ENCODE data around the gene SNTG2. TPM values are rescaled to one million over a fixed set of nuclear protein-coding genes. Genes with fewer than 3 reads are reported as not detected.

SNTG2 gene
- total and polyA plus RNA-seq, 4 donors, result 1.5 to 4.2 (median 1.9) TPM

DNA sequence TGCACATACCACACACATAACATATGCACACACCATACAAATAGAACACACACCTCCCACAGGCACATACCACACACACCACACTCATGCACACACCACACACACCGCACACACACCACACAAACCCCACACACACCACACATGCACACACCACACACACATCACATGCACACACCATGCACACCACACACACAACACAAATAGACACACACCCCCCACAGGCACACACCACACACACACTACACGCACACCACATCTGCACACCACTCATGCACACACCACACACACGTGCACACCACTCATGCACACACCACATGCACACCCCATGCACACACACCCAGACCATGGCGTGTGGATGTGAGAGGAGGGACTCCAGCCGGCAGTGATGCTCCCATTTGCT is 300.9 kb downstream of the SNTG2 start:
- no peaks in the 10 kb centered on the region for H3K4me1 ChIP-seq (ENCODE audit: control insufficient read depth, insufficient read depth, low read length)
- no peaks in the 10 kb centered on the region for H3K36me3 ChIP-seq (ENCODE audit: control insufficient read depth, insufficient read depth, low read length)
- H3K4me3 ChIP-seq (ENCODE audit: low read depth, low read length), result no peak overlapping the region
- DNase-seq (ENCODE audit: low read depth in 4 of 6, low spot score in 6 of 6), result no peak
- no peak overlapping the region for H3K27ac ChIP-seq (ENCODE audit: low read depth, low read length)
- 94% methylated on average over 3 of the region's 5 CpGs for WGBS (ENCODE audit: insufficient coverage)
- no peaks in the 10 kb centered on the region for H3K27me3 ChIP-seq (ENCODE audit: control insufficient read depth, insufficient read depth, low read length)
- H3K9me3 ChIP-seq (ENCODE audit: control insufficient read depth, insufficient read depth, low read length), result no peaks in the 10 kb centered on the region

DNA sequence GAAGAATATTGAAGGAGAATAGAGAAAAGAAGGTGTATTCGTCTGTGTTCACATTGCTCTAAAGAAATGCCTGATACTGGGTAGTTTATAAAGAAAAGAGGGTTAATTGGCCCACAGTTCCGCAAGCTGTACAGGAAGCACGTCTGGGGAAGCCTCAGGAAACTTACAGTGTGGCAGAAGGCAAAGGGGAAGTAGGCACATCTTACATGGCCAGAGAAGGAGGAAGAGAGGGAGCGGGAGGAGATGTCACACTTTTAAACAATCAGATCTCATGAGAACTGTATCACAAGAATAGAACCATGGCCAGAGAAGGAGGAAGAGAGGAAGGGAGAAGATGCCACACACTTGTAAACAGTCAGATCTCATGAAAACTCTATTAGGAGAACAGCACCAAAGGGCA is 303.0 kb downstream of the SNTG2 start:
- H3K27me3 ChIP-seq (ENCODE audit: control insufficient read depth, insufficient read depth, low read length), result no peaks in the 10 kb centered on the region
- DNase-seq (ENCODE audit: low read depth in 4 of 6, low spot score in 6 of 6), result no peak
- no peak overlapping the region for H3K27ac ChIP-seq (ENCODE audit: low read depth, low read length)
- no peaks in the 10 kb centered on the region for H3K36me3 ChIP-seq (ENCODE audit: control insufficient read depth, insufficient read depth, low read length)
- H3K9me3 ChIP-seq (ENCODE audit: control insufficient read depth, insufficient read depth, low read length), result no peaks in the 10 kb centered on the region
- no peaks in the 10 kb centered on the region for H3K4me1 ChIP-seq (ENCODE audit: control insufficient read depth, insufficient read depth, low read length)
- no peak overlapping the region for H3K4me3 ChIP-seq (ENCODE audit: low read depth, low read length)
- WGBS (ENCODE audit: insufficient coverage), result 87% methylated on average over 2 of the region's 4 CpGs

DNA sequence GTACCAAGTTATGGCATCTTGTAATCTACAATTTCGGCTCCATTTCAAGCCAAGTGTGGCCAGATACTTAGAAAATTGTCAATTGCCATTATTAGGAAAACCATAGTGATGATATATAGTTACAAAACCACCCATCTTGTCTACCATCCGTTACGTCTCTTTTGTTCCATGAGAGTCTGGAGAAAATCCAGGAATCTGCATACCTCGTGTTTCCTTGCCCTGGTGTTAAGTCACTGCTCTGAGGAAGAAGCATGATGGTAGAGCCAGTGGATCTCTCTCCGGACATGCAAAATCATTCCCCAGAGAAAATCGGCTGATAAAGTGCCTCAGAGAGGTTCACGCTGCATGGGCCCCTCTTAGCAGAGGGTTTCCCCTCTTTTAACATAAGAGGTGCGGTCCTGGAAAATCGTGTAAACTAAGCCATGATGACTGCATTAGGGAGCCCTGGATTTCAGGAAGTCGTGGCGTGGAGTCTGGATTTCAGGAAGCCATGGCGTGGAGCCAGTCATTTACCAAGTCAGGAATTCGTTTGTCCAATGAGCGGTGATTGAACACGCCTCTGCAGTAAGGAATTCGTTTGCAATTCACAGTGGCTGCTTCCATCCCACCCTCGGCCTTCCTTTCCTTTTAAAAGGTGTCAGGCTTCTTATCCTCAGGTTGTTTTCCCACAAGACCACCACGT is 304.2 kb downstream of the SNTG2 start:
- no peak for DNase-seq (ENCODE audit: low read depth in 4 of 6, low spot score in 6 of 6)
- no peaks in the 10 kb centered on the region for H3K36me3 ChIP-seq (ENCODE audit: control insufficient read depth, insufficient read depth, low read length)
- no peak overlapping the region for H3K4me3 ChIP-seq (ENCODE audit: low read depth, low read length)
- WGBS (ENCODE audit: insufficient coverage), result 90% methylated on average over 13 of the region's 18 CpGs
- no peaks in the 10 kb centered on the region for H3K4me1 ChIP-seq (ENCODE audit: control insufficient read depth, insufficient read depth, low read length)
- no peaks in the 10 kb centered on the region for H3K27me3 ChIP-seq (ENCODE audit: control insufficient read depth, insufficient read depth, low read length)
- H3K9me3 ChIP-seq (ENCODE audit: control insufficient read depth, insufficient read depth, low read length), result no peaks in the 10 kb centered on the region
- H3K27ac ChIP-seq (ENCODE audit: low read depth, low read length), result no peak overlapping the region

DNA sequence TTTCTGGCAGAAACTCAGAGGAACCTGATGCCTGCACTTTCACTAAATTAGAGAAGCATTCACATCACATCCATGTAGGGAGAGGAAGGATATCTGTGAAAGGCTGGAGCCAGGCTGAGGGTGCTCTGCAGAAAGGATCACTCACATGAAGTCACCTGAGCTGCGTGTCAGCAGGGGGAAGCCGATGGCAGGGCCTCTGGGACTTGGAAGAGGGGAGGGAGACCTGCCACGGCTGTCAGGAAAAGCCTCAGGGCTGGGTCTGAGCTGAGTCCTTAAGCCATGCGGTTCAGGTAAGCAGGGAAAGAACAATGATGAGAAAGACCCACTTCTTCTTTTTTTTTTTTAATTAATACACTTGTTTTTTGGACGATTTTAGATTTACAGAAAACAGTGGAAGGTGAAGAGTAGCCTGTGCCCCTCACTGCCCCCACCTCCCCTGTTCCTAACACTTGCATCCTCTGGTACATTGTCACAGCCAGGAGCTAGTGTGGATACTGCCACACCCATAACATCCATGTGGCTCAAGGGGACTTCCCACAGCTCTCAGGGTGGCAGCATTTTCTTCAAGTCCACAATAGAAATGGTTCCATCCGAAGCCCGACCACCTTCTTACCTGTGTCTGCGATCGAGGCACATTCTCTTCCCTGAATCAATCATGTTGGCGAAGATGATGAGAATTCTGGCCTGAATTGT is 306.1 kb downstream of the SNTG2 start:
- WGBS (ENCODE audit: insufficient coverage), result 81% methylated on average over 7 of the region's 10 CpGs
- Histone ChIP-seq H3K4me3 (ENCODE audit: low read depth, low read length) (no peak overlapping the region), H3K36me3 (ENCODE audit: control insufficient read depth, insufficient read depth, low read length) (no peaks in the 10 kb centered on the region), H3K27ac (ENCODE audit: low read depth, low read length) (no peak overlapping the region), H3K9me3 (ENCODE audit: control insufficient read depth, insufficient read depth, low read length) (no peaks in the 10 kb centered on the region), H3K4me1 (ENCODE audit: control insufficient read depth, insufficient read depth, low read length) (no peaks in the 10 kb centered on the region), H3K27me3 (ENCODE audit: control insufficient read depth, insufficient read depth, low read length) (no peaks in the 10 kb centered on the region)
- DNase-seq (ENCODE audit: low read depth in 4 of 6, low spot score in 6 of 6), result peak in 1 of 6 donors; percentile 28

DNA sequence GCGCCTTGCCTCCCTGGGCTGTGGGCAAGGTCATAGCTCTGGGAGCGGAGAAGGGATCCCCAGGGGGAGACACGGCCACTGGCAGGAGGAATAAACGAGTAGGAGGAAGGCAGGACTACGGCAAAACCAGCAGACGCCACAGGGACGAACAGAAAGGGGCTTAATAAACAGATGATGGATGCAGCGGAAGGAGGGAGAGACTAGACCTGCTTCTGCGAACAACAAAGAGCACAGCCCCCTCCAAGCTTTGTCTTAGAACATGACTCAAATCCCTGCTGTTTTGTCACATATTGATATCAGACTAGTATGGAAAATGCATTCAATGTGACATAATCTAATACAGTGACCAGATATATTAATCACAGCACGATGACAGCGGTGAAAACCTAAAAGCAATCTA is 306.7 kb downstream of the SNTG2 start:
- Histone ChIP-seq H3K36me3 (ENCODE audit: control insufficient read depth, insufficient read depth, low read length) (no peaks in the 10 kb centered on the region), H3K9me3 (ENCODE audit: control insufficient read depth, insufficient read depth, low read length) (no peaks in the 10 kb centered on the region), H3K27ac (ENCODE audit: low read depth, low read length) (no peak overlapping the region), H3K4me3 (ENCODE audit: low read depth, low read length) (no peak overlapping the region), H3K27me3 (ENCODE audit: control insufficient read depth, insufficient read depth, low read length) (no peaks in the 10 kb centered on the region), H3K4me1 (ENCODE audit: control insufficient read depth, insufficient read depth, low read length) (no peaks in the 10 kb centered on the region)
- WGBS (ENCODE audit: insufficient coverage), result 53% methylated on average over 3 of the region's 11 CpGs
- peak in 1 of 6 donors; percentile 58 for DNase-seq (ENCODE audit: low read depth in 4 of 6, low spot score in 6 of 6)

DNA sequence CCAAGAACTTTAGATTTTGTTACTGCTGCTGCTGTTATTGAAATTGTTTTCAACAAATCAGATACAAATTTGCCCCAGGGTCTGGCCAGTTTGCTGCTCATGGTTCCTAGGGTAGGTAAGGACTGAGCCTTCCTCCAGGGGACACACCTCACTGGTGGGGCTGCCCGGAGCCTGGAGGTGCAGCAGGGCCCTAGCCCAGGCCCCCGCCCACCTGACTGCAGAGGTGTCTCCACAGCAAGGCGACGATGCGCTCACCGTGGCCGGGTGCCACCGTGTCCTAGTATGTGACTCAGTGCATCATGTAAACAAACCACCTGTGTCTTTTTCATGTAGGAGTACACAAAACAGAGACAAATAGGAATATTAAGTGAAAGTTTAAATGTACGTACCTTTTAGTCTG is 309.1 kb downstream of the SNTG2 start:
- Histone ChIP-seq H3K4me3 (ENCODE audit: low read depth, low read length) (no peak overlapping the region), H3K4me1 (ENCODE audit: control insufficient read depth, insufficient read depth, low read length) (no peaks in the 10 kb centered on the region), H3K9me3 (ENCODE audit: control insufficient read depth, insufficient read depth, low read length) (no peaks in the 10 kb centered on the region), H3K27ac (ENCODE audit: low read depth, low read length) (no peak overlapping the region), H3K27me3 (ENCODE audit: control insufficient read depth, insufficient read depth, low read length) (no peaks in the 10 kb centered on the region), H3K36me3 (ENCODE audit: control insufficient read depth, insufficient read depth, low read length) (no peaks in the 10 kb centered on the region)
- 83% methylated on average over 8 of the region's 9 CpGs for WGBS (ENCODE audit: insufficient coverage)
- no peak for DNase-seq (ENCODE audit: low read depth in 4 of 6, low spot score in 6 of 6)

DNA sequence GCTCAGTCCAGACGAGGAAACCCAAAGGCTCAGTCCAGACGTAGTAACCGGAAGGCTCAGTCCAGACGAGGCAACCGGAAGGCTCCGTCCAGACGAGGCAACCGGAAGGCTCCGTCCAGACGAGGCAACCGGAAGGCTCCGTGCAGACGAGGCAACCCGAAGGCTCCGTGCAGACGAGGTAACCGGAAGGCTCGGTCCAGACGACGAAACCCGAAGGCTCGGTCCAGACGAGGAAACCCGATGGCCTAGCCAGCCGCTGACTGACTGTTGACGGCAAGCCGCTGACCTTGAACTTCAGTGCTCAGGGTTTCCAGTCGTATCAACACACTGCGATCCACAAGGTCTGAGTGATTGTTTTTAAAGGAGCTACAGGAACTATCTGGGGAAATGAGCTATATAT is 312.0 kb downstream of the SNTG2 start:
- Histone ChIP-seq H3K9me3 (ENCODE audit: control insufficient read depth, insufficient read depth, low read length) (no peaks in the 10 kb centered on the region), H3K27me3 (ENCODE audit: control insufficient read depth, insufficient read depth, low read length) (no peaks in the 10 kb centered on the region), H3K4me1 (ENCODE audit: control insufficient read depth, insufficient read depth, low read length) (no peaks in the 10 kb centered on the region), H3K27ac (ENCODE audit: low read depth, low read length) (no peak overlapping the region), H3K36me3 (ENCODE audit: control insufficient read depth, insufficient read depth, low read length) (no peaks in the 10 kb centered on the region), H3K4me3 (ENCODE audit: low read depth, low read length) (no peak overlapping the region)
- WGBS (ENCODE audit: insufficient coverage), result 92% methylated on average over 28 of the region's 29 CpGs
- no peak for DNase-seq (ENCODE audit: low read depth in 4 of 6, low spot score in 6 of 6)

DNA sequence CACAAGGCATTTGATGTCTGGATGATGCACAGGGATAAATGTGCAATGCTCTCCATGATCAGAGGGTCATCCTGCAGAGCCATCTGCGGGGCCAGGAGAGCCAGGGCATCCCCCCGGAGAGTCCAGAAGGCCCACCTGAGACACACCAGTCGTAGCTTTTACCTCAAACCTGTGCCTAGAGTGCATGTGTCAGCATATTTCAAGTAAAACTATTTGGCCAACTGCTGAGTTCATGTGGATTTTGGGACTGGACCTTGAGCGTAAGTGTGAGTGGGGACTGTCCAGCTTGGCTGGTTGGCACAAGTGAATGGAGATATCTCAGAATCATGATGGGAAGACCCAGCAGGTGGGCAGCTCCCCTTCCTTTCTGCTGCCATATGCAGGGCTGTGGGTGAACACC is 314.8 kb downstream of the SNTG2 start:
- no peaks in the 10 kb centered on the region for H3K27me3 ChIP-seq (ENCODE audit: control insufficient read depth, insufficient read depth, low read length)

DNA sequence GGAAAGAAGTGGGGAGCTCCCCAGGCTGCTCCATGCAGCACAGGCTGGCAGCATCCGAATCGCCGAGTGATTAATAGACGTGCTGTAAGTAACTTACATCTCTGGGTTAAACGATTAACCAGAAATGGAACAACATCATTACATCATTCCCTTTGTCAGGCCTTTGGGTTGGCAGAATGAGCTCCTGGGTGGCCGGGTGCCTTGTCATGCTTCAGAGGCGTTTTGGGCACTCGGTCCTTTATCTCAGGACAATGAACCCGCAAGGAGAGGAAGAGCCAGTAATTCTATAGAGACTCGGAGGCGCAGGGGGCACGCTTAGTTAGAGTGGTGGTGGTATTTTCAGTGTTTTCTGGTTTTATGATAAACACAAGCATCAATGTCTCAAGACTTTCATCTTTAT is 315.7 kb downstream of the SNTG2 start:
- 47% methylated on average over 3 of the region's 12 CpGs for WGBS (ENCODE audit: insufficient coverage)
- no peak overlapping the region for H3K27ac ChIP-seq (ENCODE audit: low read depth, low read length)
- no peaks in the 10 kb centered on the region for H3K9me3 ChIP-seq (ENCODE audit: control insufficient read depth, insufficient read depth, low read length)
- H3K36me3 ChIP-seq (ENCODE audit: control insufficient read depth, insufficient read depth, low read length), result no peaks in the 10 kb centered on the region
- no peak overlapping the region for H3K4me3 ChIP-seq (ENCODE audit: low read depth, low read length)
- DNase-seq (ENCODE audit: low read depth in 4 of 6, low spot score in 6 of 6), result no peak
- H3K4me1 ChIP-seq (ENCODE audit: control insufficient read depth, insufficient read depth, low read length), result no peaks in the 10 kb centered on the region
- H3K27me3 ChIP-seq (ENCODE audit: control insufficient read depth, insufficient read depth, low read length), result no peaks in the 10 kb centered on the region

More for the DNA sequence above, 314.8 kb downstream of the SNTG2 start:
- Histone ChIP-seq H3K4me1 (ENCODE audit: control insufficient read depth, insufficient read depth, low read length) (no peaks in the 10 kb centered on the region), H3K27ac (ENCODE audit: low read depth, low read length) (no peak overlapping the region), H3K4me3 (ENCODE audit: low read depth, low read length) (no peak overlapping the region), H3K9me3 (ENCODE audit: control insufficient read depth, insufficient read depth, low read length) (no peaks in the 10 kb centered on the region), H3K36me3 (ENCODE audit: control insufficient read depth, insufficient read depth, low read length) (no peaks in the 10 kb centered on the region)
- no peak for DNase-seq (ENCODE audit: low read depth in 4 of 6, low spot score in 6 of 6)
- WGBS (ENCODE audit: insufficient coverage), result 82% methylated on average over 4 of the region's 4 CpGs

DNA sequence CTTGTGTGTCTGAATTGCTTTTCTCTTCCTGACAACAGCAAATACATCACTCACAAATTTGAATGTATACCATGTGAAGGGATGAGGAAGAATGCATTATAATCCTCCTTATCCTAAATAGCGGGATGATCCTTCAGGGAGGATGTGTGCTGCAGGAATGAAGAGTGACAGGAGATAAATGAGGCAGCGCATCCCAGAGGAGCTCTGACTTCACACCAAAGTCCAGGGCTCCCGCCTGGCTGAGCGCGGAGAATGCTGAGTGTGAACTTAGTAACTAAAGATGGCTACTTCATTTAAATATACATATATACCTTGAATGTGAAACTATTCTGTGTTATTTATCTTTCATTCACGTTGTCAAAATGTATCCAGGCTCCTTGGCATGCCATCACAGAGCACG is 317.4 kb downstream of the SNTG2 start:
- no peaks in the 10 kb centered on the region for H3K36me3 ChIP-seq (ENCODE audit: control insufficient read depth, insufficient read depth, low read length)
- WGBS (ENCODE audit: insufficient coverage), result 80% methylated on average over 1 of the region's 7 CpGs
- H3K9me3 ChIP-seq (ENCODE audit: control insufficient read depth, insufficient read depth, low read length), result no peaks in the 10 kb centered on the region
- no peaks in the 10 kb centered on the region for H3K27me3 ChIP-seq (ENCODE audit: control insufficient read depth, insufficient read depth, low read length)
- no peaks in the 10 kb centered on the region for H3K4me1 ChIP-seq (ENCODE audit: control insufficient read depth, insufficient read depth, low read length)
- DNase-seq (ENCODE audit: low read depth in 4 of 6, low spot score in 6 of 6), result no peak
- no peak overlapping the region for H3K4me3 ChIP-seq (ENCODE audit: low read depth, low read length)
- H3K27ac ChIP-seq (ENCODE audit: low read depth, low read length), result no peak overlapping the region

Data from spinal cord (tissue), 10 donors.